GM21619 (cell line): ENCODE data around the gene SYNE4.
"Not testable (repeated sequence)": the region's sequence is repeated elsewhere in the genome, so short reads cannot be mapped to it uniquely, and the experiment has no call there.

Source experiments
- ATAC-seq: cut with Tn5 transposase; IDR thresholded peaks from one replicate; pipeline ENCODE4 v1.9.1; 2021; ENCODE audit not compliant: unreplicated experiment

SYNE4 gene

GRCh38 chr19:35957411-35957810 is 51.2 kb downstream of the SYNE4 start:
- not testable (repeated sequence) for ATAC-seq

GRCh38 chr19:35955881-35956634 is 52.6 kb downstream of the SYNE4 start:
- ATAC-seq = no peak
